PC-9 (cell line): ENCODE results near the gene RFLNA.

Experiments used
- CTCF ChIP-seq: fragments of 200-600 bp; sonication (generic); conservative IDR thresholded peaks from 2 replicates; pipeline ENCODE4 v1.6.1; 2017; ENCODE audit warnings: mixed run types, antibody characterized with exemption, mild to moderate bottlenecking, moderate library complexity
- EZH2 ChIP-seq: fragments of 200-600 bp; sonication (generic); IDR thresholded peaks from 2 replicates; pipeline ENCODE4 v1.8.0; 2017; ENCODE audit warnings: antibody characterized with exemption, low read depth

DNA sequence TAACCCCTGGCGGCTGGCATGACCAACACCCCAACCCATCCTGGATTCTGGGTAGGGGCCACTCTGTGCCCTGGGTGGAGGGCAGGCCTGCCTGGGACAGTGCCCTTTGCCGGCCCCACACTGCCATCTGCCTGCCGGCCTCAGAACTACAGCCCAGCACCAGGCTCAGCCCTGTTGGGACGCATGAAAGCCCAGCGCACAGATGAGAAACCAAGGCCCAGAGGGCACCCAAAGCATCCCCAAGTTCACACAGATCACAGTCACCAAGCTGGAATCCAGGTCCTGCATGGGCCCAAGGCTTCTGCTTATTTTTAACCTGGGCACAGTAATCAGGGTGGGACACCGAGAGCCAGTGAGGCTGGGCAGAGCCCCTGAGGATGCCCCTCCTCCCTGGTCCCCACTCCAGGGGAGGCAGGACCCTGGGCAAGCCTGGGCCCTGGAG lies 26.2 kb downstream of the RFLNA start:
- TF ChIP-seq CTCF (peak; percentile 94), EZH2 (no peak)
